Measurements from ENCODE around the gene COMT.

DNA sequence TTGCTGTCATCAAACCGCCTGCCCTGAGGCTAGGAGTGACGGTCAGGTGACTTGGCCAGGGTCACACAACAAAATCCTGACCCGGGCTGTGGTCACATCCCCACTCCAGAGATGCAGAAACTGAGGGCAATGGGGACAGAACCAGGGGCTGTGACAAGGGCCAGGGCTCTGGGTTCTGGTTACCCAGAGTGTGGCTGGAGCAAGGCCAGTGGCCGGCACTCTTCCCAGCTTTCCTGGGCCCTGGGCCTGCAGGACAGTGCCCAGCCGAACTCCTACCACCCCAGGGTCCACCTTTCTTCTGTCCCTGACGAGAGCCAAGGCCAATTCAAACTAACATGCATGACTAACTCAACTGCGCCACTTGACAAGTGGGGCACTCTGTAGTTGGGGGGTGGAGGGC lies 39.2 kb downstream of the COMT start:
- TF ChIP-seq, protein P1, sequence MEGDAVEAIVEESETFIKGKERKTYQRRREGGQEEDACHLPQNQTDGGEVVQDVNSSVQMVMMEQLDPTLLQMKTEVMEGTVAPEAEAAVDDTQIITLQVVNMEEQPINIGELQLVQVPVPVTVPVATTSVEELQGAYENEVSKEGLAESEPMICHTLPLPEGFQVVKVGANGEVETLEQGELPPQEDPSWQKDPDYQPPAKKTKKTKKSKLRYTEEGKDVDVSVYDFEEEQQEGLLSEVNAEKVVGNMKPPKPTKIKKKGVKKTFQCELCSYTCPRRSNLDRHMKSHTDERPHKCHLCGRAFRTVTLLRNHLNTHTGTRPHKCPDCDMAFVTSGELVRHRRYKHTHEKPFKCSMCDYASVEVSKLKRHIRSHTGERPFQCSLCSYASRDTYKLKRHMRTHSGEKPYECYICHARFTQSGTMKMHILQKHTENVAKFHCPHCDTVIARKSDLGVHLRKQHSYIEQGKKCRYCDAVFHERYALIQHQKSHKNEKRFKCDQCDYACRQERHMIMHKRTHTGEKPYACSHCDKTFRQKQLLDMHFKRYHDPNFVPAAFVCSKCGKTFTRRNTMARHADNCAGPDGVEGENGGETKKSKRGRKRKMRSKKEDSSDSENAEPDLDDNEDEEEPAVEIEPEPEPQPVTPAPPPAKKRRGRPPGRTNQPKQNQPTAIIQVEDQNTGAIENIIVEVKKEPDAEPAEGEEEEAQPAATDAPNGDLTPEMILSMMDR (IDR thresholded peaks at IDR 0.05): no peak
- no peak for TF ChIP-seq POLR2AphosphoS5 (IDR thresholded peaks at IDR 0.05)
- no peak for TF ChIP-seq POLR2A (IDR thresholded peaks at IDR 0.05)
